T1000 (cell line): Measurements from ENCODE around the gene CENPM.

ENCODE experiments used
- DNase-seq: peaks from one replicate; lab custom pipeline; 2025; ENCODE audit warnings: mixed read lengths; lab: John Stamatoyannopoulos, UW

Gene CENPM

DNA sequence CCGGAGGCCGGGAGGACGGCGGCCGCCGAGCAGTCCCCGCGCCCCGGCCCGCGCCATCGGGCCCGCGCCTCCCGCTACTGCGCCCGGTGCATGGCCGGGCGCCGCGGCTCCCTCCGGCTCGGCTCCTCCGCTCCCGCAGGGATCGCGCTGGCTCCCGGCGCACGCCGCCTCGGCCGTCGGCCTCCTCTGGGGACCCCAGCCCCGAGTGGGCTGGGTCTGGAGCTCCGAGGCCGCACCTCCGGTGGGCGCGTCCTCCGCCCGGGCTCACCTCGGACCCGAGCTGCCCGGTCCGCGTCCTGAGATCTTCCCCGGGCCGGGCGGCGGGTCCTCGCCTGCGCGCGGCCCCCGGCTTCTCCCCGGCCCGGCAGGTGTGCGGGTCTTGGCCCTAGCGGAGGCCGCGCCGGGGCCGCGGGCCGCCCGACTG is 32.3 kb downstream of the CENPM start:
- DNase-seq = no peak

DNA sequence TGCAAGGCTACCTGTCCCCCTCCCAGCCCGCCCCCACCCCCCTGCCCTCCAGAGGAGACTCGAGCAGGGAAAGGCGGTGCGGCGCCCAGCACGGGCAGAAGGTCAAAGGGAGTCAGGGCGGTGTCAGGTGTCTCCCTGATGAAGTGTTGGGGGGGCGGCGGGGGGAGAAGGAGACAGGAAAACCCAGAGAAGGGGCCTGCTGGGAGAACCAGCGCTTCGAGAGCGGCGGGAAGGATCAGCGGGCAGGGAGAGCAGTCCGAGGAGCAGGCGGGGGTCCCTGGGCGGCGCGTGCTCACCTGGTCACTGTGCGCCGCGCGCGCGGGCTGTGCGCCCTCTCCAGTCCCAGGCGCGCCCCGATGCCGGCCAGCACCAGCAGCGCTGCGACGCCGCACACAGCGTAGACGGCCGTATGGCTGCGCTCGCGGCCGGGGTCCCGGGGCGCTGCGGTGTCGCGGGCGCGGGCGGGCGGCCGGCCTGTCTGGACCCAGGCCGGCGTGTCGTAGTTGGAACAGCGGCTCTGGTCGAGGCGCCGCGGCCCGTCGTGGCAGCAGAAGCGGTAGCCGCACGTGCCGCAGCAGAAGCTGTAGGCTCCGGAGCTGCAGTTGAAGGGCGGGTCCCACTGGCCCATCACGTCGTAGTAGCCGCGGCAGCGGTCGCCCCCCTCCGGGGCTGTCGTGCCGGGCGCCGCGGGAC is 33.0 kb downstream of the CENPM start:
- DNase-seq = no peak

DNA sequence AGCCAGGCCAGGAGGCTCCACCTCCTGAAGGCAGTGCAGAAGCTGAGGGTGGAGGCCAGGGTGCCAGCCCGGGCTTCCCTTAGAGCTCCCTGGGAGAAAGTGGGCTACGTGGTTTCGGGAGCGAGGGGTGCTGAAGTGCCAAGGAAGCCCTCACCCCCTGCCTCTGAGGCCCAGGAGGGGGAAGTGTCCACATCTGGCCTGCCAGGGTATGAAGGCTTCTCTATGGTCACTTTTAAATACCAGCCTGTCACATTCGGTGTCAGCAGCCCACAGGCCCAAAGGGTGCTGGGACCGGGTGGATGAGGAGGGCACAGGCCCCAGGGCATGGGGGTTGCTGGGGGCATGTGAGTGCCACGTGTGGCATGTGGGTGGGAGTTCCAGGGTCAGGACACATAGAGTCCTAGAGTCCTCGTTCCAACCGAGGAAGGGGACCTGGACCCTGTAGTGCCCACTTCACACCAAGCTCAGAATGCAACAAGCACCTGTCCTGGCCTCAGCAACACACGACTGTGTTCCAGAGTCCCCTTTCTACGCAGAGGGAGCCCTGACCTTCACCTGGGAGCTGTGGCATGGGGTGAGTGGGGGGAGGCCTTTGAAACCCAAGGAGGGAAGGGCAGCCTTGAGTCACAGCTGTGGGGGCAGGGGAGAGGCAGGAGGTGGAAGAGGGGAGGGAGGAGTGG is 33.8 kb downstream of the CENPM start:
- DNase-seq = no peak

DNA sequence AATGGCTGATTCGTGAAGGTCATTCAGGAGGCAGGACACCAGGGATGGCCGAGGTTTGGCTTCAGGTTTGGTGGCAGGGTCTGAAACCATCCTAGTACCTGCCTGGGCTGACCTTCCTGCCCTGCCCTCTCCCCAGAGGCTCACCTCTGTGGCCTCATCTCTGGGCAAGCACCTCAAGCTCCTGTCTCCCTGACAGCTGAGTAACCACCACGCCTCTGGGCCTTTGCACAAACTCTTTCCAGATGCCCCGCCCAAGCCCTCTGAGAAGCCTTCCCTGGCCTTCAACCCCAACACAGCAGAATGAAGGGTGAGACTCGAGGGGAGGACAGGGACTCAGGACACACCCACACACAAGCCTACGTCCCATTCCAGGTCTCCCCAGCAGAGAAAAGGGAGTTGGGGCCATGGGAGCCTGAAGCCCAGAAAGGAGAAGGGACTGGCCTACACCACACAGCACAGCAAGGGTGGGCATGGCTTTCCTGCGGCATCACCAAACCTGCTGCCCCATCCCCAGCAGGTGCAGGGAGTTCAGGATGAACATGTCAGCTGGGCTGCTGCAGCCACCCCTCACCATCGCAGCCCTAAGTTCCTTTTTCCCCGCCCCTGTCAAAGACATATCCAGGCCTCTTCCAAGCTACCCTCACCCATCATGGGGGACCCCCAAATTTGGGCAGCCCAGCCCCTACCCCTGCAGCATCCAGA is 34.5 kb downstream of the CENPM start:
- DNase-seq = no peak

DNA sequence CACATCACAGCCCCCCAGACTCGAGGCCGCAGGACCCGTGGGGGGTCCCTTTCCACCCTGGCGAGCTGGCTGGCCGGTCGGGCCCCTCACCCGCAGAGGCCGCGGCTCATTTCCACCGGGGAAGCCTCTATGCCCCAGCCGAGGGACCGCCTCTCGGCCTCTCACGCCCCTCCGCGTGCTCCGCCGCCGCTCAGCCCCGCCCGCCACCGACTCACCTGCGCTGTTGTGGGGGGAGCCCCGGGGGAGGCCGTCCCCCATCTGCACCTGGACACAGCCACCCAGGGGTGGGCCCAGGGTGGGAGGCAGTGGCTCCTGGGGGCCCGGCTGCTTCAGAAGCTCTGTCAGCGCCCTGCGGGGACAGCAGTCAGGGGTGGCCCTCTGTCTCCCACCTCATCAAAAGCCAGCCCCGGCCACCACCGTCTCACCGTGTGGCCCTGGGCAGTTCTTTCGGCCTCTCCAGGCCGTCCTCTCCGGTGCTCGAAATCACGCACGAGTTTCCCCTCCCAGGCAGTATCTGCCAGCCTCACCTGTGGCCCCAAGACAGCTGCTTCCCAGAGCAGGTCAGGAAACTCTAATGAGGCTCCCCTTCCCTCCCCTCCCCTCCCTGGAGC is 35.8 kb downstream of the CENPM start:
- no peak for DNase-seq

DNA sequence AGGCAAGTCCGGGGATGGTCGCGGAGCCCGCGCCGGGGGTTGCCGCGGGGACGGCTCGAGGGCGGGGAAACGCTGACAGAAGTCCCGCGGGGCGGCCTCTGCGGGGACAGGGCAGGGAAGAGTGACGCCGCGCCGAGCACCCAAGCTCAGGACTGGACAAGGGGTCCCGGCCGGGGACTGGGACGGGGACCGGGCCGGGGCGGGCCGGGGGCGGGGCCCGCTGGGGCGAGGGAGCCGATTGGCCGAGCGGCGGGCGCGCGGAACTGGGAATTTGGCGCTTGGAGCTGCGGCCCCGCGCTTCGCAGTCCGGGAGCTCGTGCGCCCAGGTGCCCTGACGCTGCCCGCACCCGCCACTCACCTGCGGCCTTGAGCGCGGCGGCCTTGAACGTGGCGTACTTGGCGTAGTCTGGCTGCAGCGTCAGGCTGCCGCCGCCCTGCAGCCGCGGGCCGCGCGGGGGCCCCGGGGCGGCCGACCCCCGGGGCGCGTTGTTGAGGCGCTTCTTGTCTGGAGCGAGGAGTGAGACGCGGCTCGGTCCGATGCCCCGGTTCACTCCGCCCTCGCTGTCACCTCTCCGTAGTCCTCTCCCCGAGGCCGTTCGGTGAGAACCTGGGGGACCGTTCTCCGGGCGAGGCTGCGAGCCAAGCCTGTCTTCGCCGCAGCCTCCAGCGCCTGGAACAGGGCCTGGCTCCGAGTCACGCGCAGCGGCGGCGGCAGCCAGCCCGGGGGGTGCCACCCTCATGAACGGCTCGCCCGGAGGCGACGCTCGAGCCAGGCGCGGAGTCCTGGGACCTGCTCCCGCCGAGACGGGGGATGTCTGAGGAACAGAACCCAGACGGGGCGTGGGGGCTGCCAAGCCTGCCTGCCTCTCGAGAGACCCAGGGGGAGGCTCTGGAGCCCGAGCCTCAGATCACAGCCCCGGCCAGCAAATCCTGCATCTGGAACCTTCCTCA is 36.6 kb downstream of the CENPM start:
- DNase-seq = no peak

GRCh38 chr22:41909310-41910049 is 37.5 kb downstream of the CENPM start:
- DNase-seq = no peak

DNA sequence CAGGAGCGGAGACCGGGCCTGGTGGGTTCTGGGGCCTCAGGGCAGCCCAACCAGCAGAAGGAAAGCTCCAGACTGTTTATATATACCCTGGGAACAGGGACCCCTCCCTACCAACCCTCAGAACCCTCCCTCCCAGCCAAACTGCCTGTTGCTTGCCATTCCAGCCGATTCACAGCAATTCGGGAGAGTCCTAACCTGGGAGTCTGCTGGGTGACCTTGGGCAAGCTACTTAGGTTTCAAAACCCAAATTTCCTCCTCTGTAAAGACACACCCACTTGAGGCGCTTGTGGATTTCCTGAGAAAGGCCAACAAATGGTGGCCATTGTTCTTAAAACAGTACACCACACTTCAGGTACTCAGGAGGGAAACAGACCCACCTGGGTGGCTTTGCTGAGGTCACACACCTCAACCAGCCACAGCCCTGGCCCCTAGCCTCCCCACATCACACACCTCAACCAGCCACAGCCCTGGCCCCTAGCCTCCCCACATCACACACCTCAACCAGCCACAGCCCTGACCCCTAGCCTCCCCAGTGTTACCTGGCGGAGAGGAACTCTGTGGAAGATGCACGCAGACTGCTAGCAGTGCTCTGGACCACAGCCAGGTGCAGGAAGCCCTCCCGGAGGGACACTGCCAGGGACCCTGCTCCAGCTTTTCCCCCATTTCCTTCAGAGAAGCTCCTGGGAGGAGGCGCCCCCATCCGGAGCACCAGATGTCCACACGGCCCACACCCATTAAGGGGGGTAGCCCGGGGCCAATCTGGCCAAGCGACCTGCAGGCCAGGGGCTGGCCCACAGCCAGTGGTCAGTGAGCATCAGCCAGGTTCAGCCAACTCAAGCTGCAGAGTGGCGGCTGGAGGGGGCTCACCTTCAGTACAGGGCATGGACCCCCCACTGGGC is 38.3 kb downstream of the CENPM start:
- no peak for DNase-seq

- DNase-seq = no peak
Measured at GRCh38 chr22:41907436-41908401, 39.2 kb downstream of the CENPM start.

- DNase-seq = no peak
Measured at GRCh38 chr22:41906822-41907221, 40.1 kb downstream of the CENPM start.

GRCh38 chr22:41905411-41906202 is 41.3 kb downstream of the CENPM start:
- no peak for DNase-seq

- DNase-seq = no peak
Measured at GRCh38 chr22:41904450-41905410, 42.2 kb downstream of the CENPM start.

- DNase-seq = no peak
Measured at GRCh38 chr22:41902932-41903421, 44.0 kb downstream of the CENPM start.

GRCh38 chr22:41902016-41902415 is 44.9 kb downstream of the CENPM start:
- no peak for DNase-seq

DNA sequence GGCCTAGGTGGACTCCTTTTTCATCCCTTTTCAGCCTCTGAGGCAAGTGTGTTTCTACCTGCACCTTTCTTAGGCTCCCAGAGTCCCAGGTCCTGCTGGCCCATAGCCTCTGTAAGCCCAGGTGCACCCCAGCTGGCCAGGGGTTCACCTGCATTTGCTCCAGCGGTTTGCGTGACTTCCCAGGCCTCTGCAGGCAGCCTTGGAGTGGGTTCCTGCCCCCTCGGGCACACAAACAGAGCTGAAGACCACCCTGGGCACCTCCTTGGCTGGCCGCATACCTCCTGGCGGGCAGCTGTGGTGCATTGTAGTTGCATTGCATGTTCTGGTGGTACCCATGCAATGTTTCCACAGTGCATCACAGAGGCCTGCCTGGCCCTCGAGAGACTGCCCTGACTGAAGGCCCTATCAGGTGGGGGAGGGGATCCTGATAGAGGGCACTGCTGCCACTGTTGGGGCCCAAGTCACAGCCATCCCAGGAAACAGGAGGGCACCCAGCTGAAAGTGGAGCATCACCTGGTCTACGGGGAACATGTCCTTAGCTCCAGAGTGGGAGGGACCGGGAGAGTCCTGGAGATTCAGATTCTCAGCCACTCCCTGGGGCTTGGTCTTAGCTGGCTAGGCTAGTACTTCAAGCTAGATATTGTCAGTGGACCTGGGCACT is 46.2 kb downstream of the CENPM start:
- DNase-seq = no peak
